RWPE2 (cell line): ENCODE measurements around the gene UBQLN4.

Experiments
- ATAC-seq: fragments of 200-7000 bp; cut with Tn5 transposase; 3 replicates; pipeline ENCODE4 v1.9.1; 2021; ENCODE audit warnings: low read depth
- DNase-seq: peaks from one replicate; pipeline ENCODE4 v3.0.0-alpha.2; 2020; ENCODE audit warnings: low spot score
- H3K27ac ChIP-seq: fragments of 450-650 bp; 2 replicates; pipeline ENCODE4 v1.5.1; 2017; ENCODE audit warnings: mild to moderate bottlenecking; ENCODE audit not compliant: poor library complexity, severe bottlenecking
- H3K27me3 ChIP-seq: fragments of 250-450 bp; sonication (Bioruptor Pico); 2 replicates; pipeline ENCODE4 v1.5.1; 2021; ENCODE audit warnings: mild to moderate bottlenecking, moderate library complexity; ENCODE audit not compliant: insufficient read depth, poor library complexity, severe bottlenecking
- H3K36me3 ChIP-seq: fragments of 250-450 bp; sonication (Bioruptor Pico); 2 replicates; pipeline ENCODE4 v1.5.1; 2020; ENCODE audit warnings: low read depth, mild to moderate bottlenecking, moderate library complexity
- H3K4me1 ChIP-seq: fragments of 250-450 bp; sonication (Bioruptor Pico); 2 replicates; pipeline ENCODE4 v1.5.1; 2021; ENCODE audit warnings: mild to moderate bottlenecking, moderate library complexity; ENCODE audit not compliant: insufficient read depth, poor library complexity, severe bottlenecking
- H3K4me3 ChIP-seq: fragments of 250-450 bp; sonication (Bioruptor Pico); 2 replicates; pipeline ENCODE4 v1.5.1; 2021; ENCODE audit warnings: mild to moderate bottlenecking, moderate library complexity; ENCODE audit not compliant: severe bottlenecking
- H3K9me3 ChIP-seq: fragments of 250-450 bp; sonication (Bioruptor Pico); 2 replicates; pipeline ENCODE4 v1.5.1; 2021; ENCODE audit warnings: mild to moderate bottlenecking, moderate library complexity; ENCODE audit not compliant: severe bottlenecking
- CTCF ChIP-seq: fragments of 450-650 bp; IDR thresholded peaks from one replicate; pipeline ENCODE4 v1.5.1; 2017; ENCODE audit warnings: mild to moderate bottlenecking, moderate library complexity; ENCODE audit not compliant: poor library complexity, severe bottlenecking

UBQLN4 gene

GRCh38 chr1:156078728-156079127 lies 25.1 kb upstream of the UBQLN4 start:
- peaks cover 4% of the 10 kb centered on the region; the same call in 1 of the 2 replicates for H3K36me3 ChIP-seq
- H3K27me3 ChIP-seq, result no peaks in the 10 kb centered on the region
- no peak for TF ChIP-seq CTCF
- H3K4me3 ChIP-seq, result no peak overlapping the region
- no peak for ATAC-seq
- no peaks in the 10 kb centered on the region for H3K4me1 ChIP-seq
- no peak overlapping the region for H3K27ac ChIP-seq
- H3K9me3 ChIP-seq, result no peaks in the 10 kb centered on the region
- DNase-seq, result no peak

GRCh38 chr1:156077430-156077760 lies 23.8 kb upstream of the UBQLN4 start:
- no peak for ATAC-seq
- DNase-seq, result no peak
- Histone ChIP-seq H3K27ac (no peak overlapping the region), H3K36me3 (peaks cover 4% of the 10 kb centered on the region; the same call in 1 of the 2 replicates), H3K27me3 (no peaks in the 10 kb centered on the region), H3K9me3 (no peaks in the 10 kb centered on the region), H3K4me1 (no peaks in the 10 kb centered on the region), H3K4me3 (no peak overlapping the region)
- TF ChIP-seq CTCF, result no peak

DNA sequence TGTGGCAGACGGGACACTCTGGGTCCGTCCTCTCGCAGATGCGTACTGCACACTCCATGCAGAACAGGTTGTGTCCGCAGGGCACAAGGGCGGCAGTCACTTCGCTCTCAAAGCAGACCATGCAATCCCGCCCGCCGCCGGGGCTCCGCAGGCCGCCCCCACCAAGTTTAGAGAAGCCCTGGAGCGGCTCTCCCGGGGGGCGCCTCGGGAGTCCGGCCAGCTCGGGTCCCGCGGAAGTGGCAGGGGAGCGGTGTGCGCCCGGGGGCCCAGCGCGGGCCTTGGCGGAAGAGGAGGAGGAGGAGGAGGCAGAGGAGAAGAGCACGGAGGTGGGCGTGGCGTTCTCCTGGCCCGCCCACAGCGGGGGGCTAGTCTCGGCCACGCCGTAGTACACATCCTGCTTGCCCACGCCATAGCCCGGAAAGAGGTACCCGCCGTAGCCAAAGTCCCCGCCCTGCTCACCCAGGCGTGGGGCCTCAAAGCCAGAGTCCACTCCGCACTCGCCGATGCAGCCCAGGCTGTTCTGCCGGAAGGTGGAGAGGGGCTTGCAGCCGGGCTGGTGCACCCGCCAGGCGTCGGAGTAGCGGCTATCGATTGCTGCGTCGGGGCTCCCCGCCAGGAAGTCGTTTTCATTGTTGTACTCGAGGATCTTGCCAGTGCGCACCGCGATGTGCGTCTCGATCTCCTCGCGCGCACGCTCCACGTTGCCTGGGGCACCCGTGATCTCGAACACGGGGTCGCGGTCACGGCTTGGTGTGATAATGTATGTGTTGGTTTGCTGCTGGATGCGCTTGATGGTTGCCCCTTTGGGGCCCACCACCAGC lies 23.2 kb upstream of the UBQLN4 start:
- H3K27ac ChIP-seq, result no peak overlapping the region
- TF ChIP-seq CTCF, result no peak
- no peak for DNase-seq
- no peak for ATAC-seq
- no peaks in the 10 kb centered on the region for H3K27me3 ChIP-seq
- H3K36me3 ChIP-seq, result peaks cover 4% of the 10 kb centered on the region; the same call in 1 of the 2 replicates
- H3K4me3 ChIP-seq, result no peak overlapping the region
- H3K9me3 ChIP-seq, result no peaks in the 10 kb centered on the region
- H3K4me1 ChIP-seq, result no peaks in the 10 kb centered on the region

DNA sequence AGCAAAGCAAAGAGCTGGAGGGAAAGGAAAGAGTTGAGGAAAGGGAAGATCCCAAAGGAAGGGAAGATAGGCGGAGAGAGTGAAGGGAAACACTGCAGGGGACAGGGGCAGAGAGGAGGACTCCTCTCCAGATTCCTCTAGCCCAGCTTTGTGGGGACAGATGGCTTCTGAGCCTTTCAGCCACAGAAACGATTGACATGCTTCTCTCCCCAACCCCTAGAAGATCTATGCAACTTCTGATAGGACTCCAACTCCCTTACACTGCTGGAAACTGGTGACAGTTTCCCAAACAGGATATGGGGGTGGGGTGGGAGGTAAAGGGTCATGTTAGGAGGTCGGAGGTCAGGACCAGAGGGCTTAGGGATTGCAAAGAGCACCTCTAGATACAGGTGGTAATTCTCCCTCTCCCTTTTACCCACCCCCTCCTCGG lies 22.2 kb upstream of the UBQLN4 start:
- no peaks in the 10 kb centered on the region for H3K9me3 ChIP-seq
- no peaks in the 10 kb centered on the region for H3K4me1 ChIP-seq
- no peak overlapping the region for H3K4me3 ChIP-seq
- ATAC-seq, result no peak
- no peak for TF ChIP-seq CTCF
- no peaks in the 10 kb centered on the region for H3K27me3 ChIP-seq
- H3K36me3 ChIP-seq, result peaks cover 4% of the 10 kb centered on the region; the same call in 1 of the 2 replicates
- no peak overlapping the region for H3K27ac ChIP-seq
- DNase-seq, result no peak

GRCh38 chr1:156075162-156075561 lies 21.6 kb upstream of the UBQLN4 start:
- no peak for TF ChIP-seq CTCF
- Histone ChIP-seq H3K9me3 (no peaks in the 10 kb centered on the region), H3K4me3 (no peak overlapping the region), H3K36me3 (peaks cover 8% of the 10 kb centered on the region), H3K4me1 (no peaks in the 10 kb centered on the region), H3K27me3 (no peaks in the 10 kb centered on the region), H3K27ac (no peak overlapping the region)
- DNase-seq (no peak), ATAC-seq (no peak; the same call in 2 of the 3 replicates)
